NB4 (cell line): ENCODE results near the gene NOL11.

Experiments
- MYC ChIP-seq: IDR thresholded peaks from 2 replicates; pipeline ENCODE4 v1.6.1; 2011; ENCODE audit warnings: low read depth, low read length
- POLR2A ChIP-seq: IDR thresholded peaks from 2 replicates; pipeline ENCODE4 v1.6.1; 2011; ENCODE audit warnings: mild to moderate bottlenecking; ENCODE audit not compliant: insufficient read length; ENCODE audit errors: extremely low read depth
- TF ChIP-seq, protein P1 (sequence below): IDR thresholded peaks from one replicate; pipeline ENCODE4 v1.5.1; 2012; ENCODE audit warnings: low read depth, low read length
- TF ChIP-seq, protein P2 (sequence below): IDR thresholded peaks from 2 replicates; pipeline ENCODE4 v1.6.1; 2011; ENCODE audit warnings: low read depth, low read length

DNA sequence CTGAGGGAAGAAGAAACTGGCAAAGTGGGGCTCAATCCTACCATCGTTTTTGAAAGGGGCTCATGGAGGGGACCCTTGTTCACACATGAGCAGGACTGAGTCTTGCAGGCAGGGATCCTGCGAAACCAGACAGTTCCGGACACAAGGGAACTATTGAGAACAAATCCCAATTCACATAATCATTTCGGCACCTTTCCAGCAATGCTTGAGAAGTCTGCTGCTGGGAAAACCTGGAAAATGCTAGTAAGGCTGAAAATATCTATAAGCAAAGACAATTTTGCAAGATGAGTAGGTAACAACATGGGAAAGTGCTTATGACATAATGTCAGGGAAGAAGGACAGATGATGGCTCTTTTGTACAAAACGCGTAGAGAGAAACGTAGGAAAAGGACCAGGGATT, 55.5 kb downstream of the NOL11 start:
- TF ChIP-seq, protein P1, sequence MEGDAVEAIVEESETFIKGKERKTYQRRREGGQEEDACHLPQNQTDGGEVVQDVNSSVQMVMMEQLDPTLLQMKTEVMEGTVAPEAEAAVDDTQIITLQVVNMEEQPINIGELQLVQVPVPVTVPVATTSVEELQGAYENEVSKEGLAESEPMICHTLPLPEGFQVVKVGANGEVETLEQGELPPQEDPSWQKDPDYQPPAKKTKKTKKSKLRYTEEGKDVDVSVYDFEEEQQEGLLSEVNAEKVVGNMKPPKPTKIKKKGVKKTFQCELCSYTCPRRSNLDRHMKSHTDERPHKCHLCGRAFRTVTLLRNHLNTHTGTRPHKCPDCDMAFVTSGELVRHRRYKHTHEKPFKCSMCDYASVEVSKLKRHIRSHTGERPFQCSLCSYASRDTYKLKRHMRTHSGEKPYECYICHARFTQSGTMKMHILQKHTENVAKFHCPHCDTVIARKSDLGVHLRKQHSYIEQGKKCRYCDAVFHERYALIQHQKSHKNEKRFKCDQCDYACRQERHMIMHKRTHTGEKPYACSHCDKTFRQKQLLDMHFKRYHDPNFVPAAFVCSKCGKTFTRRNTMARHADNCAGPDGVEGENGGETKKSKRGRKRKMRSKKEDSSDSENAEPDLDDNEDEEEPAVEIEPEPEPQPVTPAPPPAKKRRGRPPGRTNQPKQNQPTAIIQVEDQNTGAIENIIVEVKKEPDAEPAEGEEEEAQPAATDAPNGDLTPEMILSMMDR: no peak
- TF ChIP-seq, protein P2, sequence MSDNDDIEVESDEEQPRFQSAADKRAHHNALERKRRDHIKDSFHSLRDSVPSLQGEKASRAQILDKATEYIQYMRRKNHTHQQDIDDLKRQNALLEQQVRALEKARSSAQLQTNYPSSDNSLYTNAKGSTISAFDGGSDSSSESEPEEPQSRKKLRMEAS: no peak
- TF ChIP-seq POLR2A: no peak
- no peak for TF ChIP-seq MYC
